Liver (tissue), 3 donors: ENCODE measurements around the gene SSPN.

Experiments used
- CTCF ChIP-seq: fragments of 150-350 bp; IDR thresholded peaks from 2 replicates; pipeline ENCODE4 v1.5.1; 2017; ENCODE audit warnings: improper control_type of control experiment, low read depth, low read length; ENCODE audit not compliant: missing input control
- TAF1 ChIP-seq: conservative IDR thresholded peaks from 2 replicates; pipeline ENCODE4 v1.6.1; 2016; ENCODE audit warnings: antibody characterized with exemption, mild to moderate bottlenecking
- ZBTB33 ChIP-seq: IDR thresholded peaks from 2 replicates; pipeline ENCODE4 v1.6.1; 2016; ENCODE audit warnings: antibody characterized with exemption
- TF ChIP-seq, protein P1 (sequence below): IDR thresholded peaks from 2 replicates; pipeline ENCODE4 v1.6.1; 2016; ENCODE audit warnings: antibody characterized with exemption
- donor health status: healthy.
- donor health status: healthy.

DNA sequence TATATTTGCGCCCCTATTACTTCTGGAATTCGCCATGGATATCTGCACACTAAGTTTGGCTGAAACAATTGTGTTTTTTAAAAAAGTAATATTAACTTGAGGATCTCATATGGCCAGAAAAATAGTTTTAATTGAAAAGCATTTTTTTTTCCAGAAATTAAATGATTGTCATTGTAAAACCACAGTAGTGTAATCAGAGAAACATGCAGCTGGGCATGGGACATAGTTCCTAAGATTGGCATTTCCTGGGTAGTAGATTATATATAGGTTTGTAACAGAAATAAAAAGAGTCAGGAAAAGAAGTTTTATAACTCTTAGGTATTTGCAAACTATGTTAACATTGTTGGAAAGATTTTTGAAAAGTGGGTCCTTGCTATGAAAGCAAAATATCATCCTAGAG lies 17.6 kb downstream of the SSPN start:
- TF ChIP-seq CTCF: no peak
- TF ChIP-seq, protein P1, sequence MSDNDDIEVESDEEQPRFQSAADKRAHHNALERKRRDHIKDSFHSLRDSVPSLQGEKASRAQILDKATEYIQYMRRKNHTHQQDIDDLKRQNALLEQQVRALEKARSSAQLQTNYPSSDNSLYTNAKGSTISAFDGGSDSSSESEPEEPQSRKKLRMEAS: no peak
- no peak for TF ChIP-seq TAF1
- no peak for TF ChIP-seq ZBTB33
